HG03558 (cell line): ENCODE measurements around the gene KDELR3.

Experiments
- ATAC-seq: cut with Tn5 transposase; IDR thresholded peaks from one replicate; pipeline ENCODE4 v1.9.1; 2021; ENCODE audit warnings: moderate number of reproducible peaks; ENCODE audit not compliant: unreplicated experiment; ENCODE audit errors: extremely low read depth

KDELR3 gene

GRCh38 chr22:38436629-38437395, 31.1 kb upstream of the KDELR3 start:
- ATAC-seq: no peak

GRCh38 chr22:38437416-38437815, 30.5 kb upstream of the KDELR3 start:
- ATAC-seq: no peak

DNA sequence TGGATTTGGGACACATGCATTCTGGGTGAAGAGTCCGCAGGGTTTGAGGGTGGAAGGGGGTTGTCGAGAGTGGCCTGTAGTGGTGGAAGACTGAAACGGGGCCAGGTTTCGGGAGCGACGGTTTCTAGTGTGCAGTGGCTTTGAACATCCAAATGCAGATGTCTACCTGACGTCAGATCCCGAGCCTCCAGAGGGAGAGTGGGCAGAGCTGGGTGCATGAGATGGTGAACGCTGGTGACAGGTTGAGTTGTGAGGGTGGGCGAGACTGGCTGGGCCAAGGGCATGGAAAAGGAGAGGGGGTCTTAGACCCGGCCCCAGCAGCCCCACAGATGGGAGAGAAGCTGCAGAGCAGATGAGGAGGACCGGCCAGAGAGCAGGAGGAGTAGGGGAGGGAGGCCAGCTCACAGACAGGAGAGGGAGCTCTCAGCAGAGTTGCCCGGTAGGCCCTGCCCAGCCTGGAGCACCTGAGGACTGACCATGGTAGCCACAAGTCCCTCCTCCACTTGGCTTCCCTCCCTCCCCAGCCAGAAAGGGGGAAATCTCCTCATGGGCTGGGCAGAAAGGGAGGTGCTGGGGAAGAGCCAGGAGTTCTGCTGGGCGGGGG, 27.0 kb upstream of the KDELR3 start:
- ATAC-seq: no peak

GRCh38 chr22:38441620-38442287, 26.1 kb upstream of the KDELR3 start:
- ATAC-seq: no peak

- no peak for ATAC-seq
Measured at GRCh38 chr22:38442967-38443627, 24.8 kb upstream of the KDELR3 start.

DNA sequence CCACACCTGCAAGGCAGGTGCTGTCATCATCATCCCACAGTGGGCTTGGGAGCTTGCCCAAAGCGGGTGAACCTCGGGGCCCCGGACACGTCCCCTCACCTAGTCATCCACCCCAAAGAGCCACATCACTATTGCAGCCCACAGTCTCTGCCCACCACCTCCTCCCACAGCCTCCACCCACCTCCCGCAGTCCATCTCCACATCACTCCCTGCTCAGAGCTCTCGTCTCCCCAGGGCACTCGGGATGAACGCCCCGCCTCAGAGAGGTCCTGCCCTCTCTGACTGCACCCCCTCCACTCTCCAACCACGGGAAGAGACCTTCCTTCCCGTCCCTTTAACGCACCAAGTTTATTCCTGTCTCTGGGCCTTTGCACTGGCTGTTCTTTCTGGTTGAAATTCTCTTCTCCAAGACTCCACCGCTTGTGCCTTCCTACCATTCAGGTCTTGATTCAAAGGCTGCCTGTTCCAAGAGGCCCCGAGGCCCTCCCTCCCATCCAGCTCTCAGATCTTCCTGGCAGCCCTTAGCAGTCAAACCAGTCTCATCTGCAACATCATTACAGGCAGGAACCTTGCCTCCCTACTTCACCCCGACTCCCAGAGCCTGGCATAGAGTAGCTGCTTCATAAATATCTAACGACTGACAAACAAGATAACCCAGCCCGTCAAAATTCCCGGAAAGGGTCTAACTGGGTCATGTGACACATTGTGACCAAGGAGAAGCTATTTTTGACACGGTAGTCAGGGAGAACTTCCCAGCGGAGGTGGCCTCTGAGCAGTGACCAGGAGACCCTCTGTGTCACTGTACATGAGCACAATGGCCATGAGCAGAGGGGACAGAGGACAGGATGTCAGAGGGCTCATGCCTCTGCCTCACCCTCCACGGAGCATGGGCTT, 24.0 kb upstream of the KDELR3 start:
- no peak for ATAC-seq

GRCh38 chr22:38444783-38445182, 23.1 kb upstream of the KDELR3 start:
- no peak for ATAC-seq

GRCh38 chr22:38446018-38446601, 21.8 kb upstream of the KDELR3 start:
- no peak for ATAC-seq

GRCh38 chr22:38448945-38449745, 18.8 kb upstream of the KDELR3 start:
- ATAC-seq: no peak

GRCh38 chr22:38449776-38450175, 18.1 kb upstream of the KDELR3 start:
- no peak for ATAC-seq

GRCh38 chr22:38450234-38450797, 17.6 kb upstream of the KDELR3 start:
- ATAC-seq: no peak

- no peak for ATAC-seq
Measured at GRCh38 chr22:38451404-38451803, 16.5 kb upstream of the KDELR3 start.

- ATAC-seq: no peak
Measured at GRCh38 chr22:38451864-38452263, 16.0 kb upstream of the KDELR3 start.

GRCh38 chr22:38452373-38453065, 15.4 kb upstream of the KDELR3 start:
- no peak for ATAC-seq

DNA sequence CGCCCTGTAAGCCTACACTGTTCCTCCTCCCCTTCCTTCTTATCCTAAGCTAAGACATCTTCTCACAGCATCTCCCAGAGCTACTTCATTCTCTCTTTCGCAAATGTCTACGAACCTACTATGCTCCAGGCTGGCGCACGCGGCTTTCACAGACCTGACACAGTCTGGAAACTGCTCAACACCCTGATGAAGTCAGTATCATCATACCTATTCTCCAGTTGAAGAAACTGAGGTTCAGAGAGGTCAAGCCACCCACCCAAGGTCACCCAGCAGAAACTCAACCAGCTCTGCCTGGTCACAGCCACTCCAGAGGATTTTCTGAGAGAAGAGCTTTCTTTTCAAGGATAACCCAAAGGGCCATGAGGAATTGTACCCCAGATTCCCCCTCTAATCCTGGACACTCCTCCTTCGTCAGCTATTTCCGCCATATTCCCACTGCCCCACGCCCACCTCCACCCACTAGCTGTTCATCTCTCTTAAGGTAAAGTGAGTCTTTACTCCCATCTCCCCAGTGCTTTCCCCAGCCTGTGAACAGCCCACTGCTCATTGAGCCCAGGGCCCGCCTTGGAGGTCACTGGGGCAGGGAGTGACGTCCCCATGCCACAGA, 14.7 kb upstream of the KDELR3 start:
- no peak for ATAC-seq

GRCh38 chr22:38453996-38454352, 13.9 kb upstream of the KDELR3 start:
- no peak for ATAC-seq

- no peak for ATAC-seq
Measured at GRCh38 chr22:38454353-38455075, 13.4 kb upstream of the KDELR3 start.
